GM19043 (cell line): ENCODE data around the gene LGMN.
"Not testable (repeated sequence)": the region's sequence is repeated elsewhere in the genome, so short reads cannot be mapped to it uniquely, and the experiment has no call there.

Experiments
- ATAC-seq: cut with Tn5 transposase; IDR thresholded peaks from one replicate; pipeline ENCODE4 v1.9.1; 2021; ENCODE audit warnings: low read depth; ENCODE audit not compliant: unreplicated experiment

Gene LGMN

GRCh38 chr14:92680330-92680729 lies 68.1 kb downstream of the LGMN start:
- ATAC-seq = not testable (repeated sequence)

DNA sequence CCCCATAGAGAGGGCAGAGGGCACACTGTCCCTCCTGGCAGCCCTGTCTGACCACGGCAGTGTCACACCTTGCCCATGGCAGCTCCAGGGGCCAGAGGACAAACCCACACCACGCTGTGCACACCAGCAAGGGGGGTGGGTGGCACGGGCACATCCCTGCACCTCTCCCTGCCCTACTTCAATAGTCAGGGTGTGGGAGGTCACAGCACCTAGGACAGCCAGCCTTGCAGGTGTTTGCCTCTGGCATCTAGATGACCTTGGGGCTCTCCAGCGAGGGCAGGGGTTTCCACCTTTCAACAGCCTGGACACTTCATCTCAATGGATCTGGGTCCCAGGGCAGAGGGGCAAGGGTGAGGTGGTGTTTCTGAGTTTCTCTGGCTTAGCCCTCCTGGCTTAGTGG lies 69.2 kb downstream of the LGMN start:
- no peak for ATAC-seq

- no peak for ATAC-seq
Measured at GRCh38 chr14:92678766-92679165, 69.7 kb downstream of the LGMN start.

DNA sequence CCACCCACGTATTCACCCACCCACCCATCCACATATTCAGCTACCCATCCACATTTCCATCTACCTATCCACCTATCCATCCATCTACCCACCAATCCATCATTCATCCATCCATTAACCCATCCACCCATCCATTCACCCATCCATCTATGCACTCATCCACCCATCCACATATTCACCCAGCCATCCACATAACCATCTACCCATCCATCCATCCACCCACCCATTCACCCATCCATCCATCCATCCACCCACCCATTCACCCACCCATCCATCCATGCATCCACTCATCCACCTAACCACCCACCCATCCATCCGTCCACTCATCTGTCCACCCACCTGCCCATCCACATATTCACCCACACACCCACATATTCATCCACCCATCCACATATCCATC lies 70.5 kb downstream of the LGMN start:
- ATAC-seq = no peak

- ATAC-seq = peak; percentile 79
Measured at GRCh38 chr14:92677087-92677668, 71.2 kb downstream of the LGMN start.

GRCh38 chr14:92676403-92677086 lies 71.9 kb downstream of the LGMN start:
- no peak for ATAC-seq

DNA sequence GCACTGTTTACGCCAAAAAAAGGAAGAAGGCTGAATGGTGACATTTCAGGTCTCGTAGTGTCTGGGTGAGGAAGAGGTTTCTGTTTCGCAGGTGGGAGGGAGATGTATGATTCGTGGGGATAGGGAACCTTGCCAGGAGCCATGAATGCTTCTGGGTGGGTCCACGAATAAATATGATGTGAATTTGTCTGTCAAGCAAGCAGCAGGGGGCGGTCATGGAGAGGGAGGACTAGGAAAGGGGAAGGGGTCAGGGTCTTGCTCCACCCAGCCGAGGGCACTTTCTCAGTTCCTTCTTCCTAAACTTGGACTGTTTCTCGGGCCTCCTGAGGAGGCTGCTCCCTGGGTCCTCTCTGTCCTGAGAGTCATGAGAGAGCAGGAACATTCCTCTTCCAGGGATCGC lies 72.5 kb downstream of the LGMN start:
- no peak for ATAC-seq

- ATAC-seq = no peak
Measured at GRCh38 chr14:92675421-92675820, 73.0 kb downstream of the LGMN start.

DNA sequence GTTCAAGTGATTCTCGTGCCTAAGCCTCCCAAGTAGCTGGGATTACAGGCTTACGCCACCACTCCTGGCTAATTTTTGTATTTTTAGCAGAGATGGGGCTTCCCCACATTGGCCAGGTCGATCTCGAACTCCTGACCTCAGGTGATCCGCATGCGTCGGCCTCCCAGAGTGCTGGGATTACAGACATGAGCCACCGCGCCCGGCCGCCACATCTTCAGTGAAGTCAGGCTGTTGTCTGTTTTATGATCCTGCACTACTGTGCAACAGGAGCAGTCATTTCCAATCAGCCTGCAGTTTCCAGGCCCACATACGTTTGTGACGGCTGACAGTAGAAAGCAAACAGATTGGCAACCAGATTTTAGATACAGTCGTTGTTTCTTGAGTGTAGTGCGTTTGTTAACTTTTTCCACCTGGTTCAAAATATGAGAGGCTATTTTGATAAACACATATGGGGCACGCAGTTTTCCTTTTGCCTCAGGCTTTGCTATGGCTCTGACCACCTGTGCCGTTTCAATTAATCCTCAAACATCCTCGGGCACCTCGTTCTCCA lies 74.8 kb downstream of the LGMN start:
- ATAC-seq = no peak

- ATAC-seq = no peak
Measured at GRCh38 chr14:92670643-92671366, 77.6 kb downstream of the LGMN start.

DNA sequence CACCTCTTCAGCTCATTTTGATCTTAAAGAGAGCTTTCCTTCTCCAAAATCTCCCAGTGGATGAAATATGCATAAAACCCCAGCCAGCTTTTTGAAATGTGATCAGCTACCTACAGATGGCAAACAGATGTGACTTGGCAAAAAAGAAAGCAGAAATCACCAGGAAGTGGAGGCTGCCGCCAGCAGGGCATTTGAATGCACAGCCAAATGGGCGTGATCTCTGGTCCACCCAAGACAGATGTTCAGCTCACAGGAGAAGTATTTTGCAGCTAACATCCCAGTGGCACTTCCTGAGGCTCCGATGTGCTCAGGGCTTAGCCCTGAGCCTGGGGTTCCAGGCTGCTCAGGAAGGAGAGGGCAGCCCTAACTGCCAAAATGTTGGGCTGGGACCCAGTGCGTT lies 78.3 kb downstream of the LGMN start:
- ATAC-seq = no peak

- peak; percentile 53 for ATAC-seq
Measured at GRCh38 chr14:92668276-92668973, 80.0 kb downstream of the LGMN start.

DNA sequence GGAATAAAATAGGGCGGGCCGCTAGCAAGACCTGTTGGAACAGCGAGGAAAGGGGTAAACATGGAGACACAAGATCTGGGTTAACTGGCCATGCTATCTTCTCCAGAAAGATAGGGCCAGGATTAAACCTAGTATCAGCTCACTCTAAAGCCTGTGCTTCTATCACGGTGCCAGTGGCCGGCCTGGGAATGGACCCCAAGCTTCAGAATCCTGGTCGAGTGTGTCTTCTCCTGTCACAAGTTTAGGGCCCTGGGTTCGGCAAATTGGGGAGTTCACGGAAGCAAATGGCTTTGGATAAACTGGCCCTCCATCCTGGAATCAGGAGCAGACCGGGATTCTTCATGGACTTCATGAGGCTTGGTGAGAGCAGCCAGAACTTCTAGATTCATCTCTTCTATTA lies 82.2 kb downstream of the LGMN start:
- ATAC-seq = no peak

DNA sequence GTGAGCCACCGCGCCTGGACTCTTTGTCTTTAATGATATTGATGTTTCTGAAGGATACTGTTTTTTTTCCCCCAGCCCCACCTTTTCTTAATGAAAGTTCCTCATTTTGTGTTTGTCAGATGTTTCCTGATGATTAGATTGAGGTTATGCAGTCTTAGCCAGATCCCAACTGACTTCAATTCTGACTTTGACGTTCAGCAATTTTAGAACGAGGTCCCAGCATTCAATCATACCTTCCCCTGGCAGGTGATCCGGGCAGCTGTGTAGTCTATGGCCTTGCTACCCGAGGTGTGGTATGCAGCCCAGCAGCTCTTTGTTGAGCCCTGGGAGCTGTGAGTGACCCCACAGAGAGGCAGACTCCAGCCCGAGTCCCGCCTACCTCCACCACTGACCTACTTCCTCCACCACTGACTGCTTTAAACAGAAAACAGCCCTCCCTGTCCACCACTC lies 82.7 kb downstream of the LGMN start:
- no peak for ATAC-seq

- no peak for ATAC-seq
Measured at GRCh38 chr14:92663049-92663448, 85.4 kb downstream of the LGMN start.

GRCh38 chr14:92660571-92660970 lies 87.9 kb downstream of the LGMN start:
- no peak for ATAC-seq

DNA sequence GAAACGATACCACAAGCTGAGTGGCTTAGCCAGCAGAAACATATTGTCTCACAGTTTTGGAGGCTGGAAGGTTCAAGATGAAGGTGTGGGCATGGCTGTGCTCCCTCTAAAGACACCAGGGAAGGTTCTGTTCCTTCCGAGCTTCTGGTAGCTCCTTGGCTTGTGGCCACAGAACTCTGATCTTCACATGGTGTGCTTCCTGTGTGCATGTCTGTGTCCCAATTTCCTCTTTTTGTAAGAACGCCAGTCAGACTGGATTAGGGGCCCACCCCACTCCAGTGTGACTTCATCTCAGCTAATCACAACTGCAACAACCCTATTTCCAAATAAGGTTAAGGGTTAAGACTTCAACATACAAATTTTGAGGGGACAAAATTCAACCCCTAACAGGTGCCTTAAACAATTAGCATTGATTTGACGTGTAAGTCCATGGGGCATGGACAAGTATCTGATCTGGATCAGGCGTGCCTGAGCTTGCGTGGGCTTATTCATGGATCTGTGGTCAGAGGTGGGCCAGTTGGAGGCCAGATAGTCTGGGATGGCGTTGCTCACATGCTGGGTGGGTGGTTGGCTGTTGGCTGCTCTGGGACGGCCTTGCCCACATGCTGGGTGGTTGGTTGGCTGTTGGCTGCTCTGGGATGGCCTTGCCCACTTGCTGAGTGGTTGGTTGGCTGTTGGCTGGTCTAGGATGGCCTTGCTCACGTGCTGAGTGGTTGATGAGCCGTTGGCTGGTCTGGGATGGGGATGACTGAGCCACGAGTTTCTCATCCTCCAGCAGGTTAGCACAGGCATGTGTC lies 88.5 kb downstream of the LGMN start:
- ATAC-seq = no peak

GRCh38 chr14:92658684-92659083 lies 89.7 kb downstream of the LGMN start:
- no peak for ATAC-seq

- no peak for ATAC-seq
Measured at GRCh38 chr14:92658160-92658559, 90.3 kb downstream of the LGMN start.

DNA sequence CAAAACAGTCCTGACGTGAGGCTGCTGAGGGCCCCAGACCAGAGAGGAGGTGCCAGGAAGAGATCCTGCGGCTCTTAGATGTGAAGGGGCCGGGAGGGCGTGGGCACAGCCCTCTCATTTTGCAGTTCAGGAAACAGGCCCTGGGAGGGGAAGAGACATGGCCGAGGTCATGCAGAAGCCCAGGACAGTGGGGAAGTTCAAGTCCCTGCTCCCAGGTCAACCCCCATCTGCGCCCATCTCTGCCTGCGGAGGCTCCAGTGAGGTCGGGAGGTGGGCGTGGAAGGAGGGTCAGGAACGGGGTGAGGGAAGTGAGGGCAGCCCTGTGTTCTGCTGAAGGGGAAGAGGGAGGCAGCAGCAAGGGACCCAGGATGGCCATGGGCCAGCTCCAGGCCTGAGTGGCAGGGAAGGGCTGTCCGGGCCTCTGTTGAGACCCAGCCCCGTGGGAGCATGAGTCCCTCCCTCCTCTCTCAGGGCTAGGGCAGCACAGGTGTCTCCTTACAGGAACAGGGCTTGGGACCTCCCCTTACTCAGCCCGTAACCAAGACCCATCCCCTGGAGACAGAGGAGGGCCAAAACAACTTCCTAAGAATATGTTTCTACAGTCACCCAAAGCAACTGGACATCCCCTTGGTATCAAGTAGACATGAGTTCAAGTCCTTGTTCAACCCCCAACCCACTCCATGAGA lies 90.8 kb downstream of the LGMN start:
- ATAC-seq = no peak
